Measurements from ENCODE around the gene DIS3L2.

The DIS3L2 gene

DNA sequence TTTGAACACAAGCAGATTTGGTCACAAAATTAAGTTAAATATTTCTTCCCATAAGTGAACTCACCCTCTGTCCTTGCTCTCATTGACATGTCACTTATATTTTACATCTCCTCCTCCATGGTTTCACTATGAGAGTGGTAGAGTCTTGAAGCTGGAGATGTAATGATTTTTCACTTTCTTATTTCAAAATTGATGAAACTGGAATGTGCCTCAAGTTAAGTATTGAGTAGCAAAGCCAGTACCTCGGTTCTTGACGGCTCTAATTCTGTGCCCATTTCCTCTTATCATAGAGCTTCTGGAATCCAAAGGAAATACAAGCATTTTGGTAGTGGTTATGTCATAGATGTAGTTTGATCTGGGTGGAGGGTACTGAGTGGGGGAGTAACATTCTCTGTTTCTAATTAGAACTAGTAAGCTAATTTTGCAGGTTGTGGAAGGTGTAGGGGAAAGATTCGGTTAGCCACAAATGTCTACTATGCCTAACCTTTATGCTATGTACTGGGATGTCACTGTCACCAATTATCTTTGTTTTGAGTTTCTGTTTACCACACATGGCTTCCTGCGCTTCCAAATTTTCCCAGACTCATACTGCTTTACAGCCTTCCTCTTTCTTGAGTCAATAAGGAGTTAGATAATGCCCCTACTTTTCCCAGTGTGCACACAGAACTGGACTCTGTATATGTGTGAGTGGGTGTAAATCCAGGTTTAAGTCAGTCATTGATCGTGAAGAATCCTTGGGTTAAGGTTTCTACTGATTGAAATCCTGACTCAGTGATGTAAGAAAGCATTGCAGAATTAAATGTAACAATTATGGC, 96.8 kb downstream of the DIS3L2 start:
- Mint-ChIP-seq H3K4me1 (peaks cover 17 to 20% of the 10 kb centered on the region in 2 donors), H3K9me3 (peaks cover 5 to 6% of the 10 kb centered on the region in 2 donors), H3K36me3 (peaks cover 15 to 27% of the 10 kb centered on the region in 2 donors), H3K27me3 (no peaks in the 10 kb centered on the region), H3K4me3 (no peak overlapping the region), H3K27ac (no peak overlapping the region)
- DNase-seq: no peak
- ATAC-seq (replicated peaks): peak in 1 of 2 donors; percentile 22

DNA sequence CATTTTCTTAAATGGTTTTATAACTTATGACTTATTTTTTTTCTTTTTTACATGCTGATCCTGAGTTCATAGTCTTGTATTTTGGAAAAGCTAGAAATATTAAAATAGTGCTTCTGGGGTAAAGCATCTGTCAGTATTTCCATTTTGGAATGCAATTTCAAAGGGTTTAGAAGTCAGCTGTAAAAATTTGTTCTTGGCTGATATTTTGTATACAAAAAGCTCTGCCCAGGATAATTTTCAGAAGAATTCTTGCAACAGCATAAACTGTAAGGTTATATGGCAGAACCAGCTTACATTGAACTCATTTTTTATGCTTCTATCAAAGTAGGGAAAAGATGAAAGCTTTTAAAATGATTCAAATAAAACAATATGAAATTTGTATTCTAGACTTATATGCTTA, 97.4 kb downstream of the DIS3L2 start:
- peaks cover 5 to 6% of the 10 kb centered on the region in 2 donors for H3K9me3 Mint-ChIP-seq
- no peak for DNase-seq
- H3K27me3 Mint-ChIP-seq: no peaks in the 10 kb centered on the region
- ATAC-seq (replicated peaks): no peak
- H3K4me3 Mint-ChIP-seq: no peak overlapping the region
- peaks cover 16 to 17% of the 10 kb centered on the region in 2 donors for H3K4me1 Mint-ChIP-seq
- H3K27ac Mint-ChIP-seq: no peak overlapping the region
- peaks cover 15 to 27% of the 10 kb centered on the region in 2 donors for H3K36me3 Mint-ChIP-seq

DNA sequence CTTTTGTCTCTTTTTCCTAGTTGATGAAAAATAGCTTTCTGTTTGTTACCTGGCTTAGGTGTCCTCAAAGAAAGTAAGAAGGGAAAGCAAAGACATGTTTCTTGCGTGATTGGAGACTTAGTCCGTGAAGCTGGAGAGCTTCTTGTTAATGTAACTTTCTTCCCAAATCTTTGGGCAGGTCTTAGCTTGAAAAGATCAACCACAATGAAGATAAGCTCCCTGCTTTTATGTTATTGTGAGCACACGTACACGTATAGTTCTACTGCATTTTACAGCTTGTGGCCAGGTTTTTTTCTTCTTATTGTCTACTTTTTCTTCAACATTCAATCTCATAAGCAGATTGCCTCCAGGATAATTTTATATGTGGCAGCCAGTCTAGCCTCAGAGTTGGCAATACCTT, 99.8 kb downstream of the DIS3L2 start:
- H3K27me3 Mint-ChIP-seq: no peaks in the 10 kb centered on the region
- H3K9me3 Mint-ChIP-seq: peaks cover 4 to 6% of the 10 kb centered on the region in 2 donors
- no peak overlapping the region for H3K27ac Mint-ChIP-seq
- peaks cover 16 to 17% of the 10 kb centered on the region in 2 donors for H3K4me1 Mint-ChIP-seq
- DNase-seq: no peak
- ATAC-seq (replicated peaks): no peak
- no peak overlapping the region for H3K4me3 Mint-ChIP-seq
- peaks cover 13 to 22% of the 10 kb centered on the region in 2 donors for H3K36me3 Mint-ChIP-seq

DNA sequence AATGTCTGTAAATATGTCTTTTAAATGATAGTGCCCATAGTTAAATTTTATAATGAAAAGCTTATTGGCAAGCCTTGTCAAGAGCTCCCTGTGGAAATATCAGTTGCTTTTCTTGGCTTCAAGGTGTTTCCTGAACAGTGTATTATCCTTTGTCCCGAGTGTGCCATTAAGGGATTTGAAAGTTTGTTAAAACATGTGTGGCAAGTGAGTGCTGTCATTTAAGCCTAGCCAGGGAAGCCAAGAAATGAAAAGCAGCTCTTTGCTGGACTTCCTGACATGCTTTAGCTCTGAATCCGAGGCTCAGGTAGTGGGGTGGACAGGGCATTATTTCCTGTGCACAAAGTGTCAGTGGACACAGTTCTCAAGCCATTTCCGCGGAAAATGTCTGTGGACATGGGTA, 111.5 kb downstream of the DIS3L2 start:
- ATAC-seq (replicated peaks) (no peak), DNase-seq (no peak)
- Mint-ChIP-seq H3K4me3 (no peak overlapping the region), H3K36me3 (peaks cover 0 to 10% of the 10 kb centered on the region in 2 donors), H3K27me3 (no peaks in the 10 kb centered on the region), H3K27ac (no peak overlapping the region), H3K4me1 (peaks cover 31 to 39% of the 10 kb centered on the region in 2 donors), H3K9me3 (no peaks in the 10 kb centered on the region)

DNA sequence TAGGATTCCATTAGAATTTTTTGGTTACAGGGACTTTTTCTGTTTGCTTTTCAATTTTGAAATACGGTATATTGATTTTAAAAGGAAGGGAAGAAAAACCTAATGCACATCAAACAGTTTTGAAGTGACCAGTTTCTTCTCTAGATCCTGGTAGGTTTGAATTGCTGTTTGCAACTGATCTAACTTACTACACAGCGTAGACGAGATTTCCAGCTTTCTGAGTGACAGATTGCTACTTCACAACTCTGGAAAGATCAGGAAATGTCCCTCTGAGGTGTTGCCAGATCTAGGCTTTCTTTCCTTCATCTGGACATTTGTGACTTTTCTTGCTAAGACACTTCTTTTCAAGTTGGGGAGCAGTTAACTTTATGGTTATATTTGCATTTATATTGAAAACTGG, 112.2 kb downstream of the DIS3L2 start:
- Mint-ChIP-seq H3K36me3 (peaks cover 0 to 10% of the 10 kb centered on the region in 2 donors), H3K9me3 (no peaks in the 10 kb centered on the region), H3K4me3 (no peak overlapping the region), H3K4me1 (peaks cover 32 to 42% of the 10 kb centered on the region in 2 donors), H3K27ac (no peak overlapping the region), H3K27me3 (no peaks in the 10 kb centered on the region)
- ATAC-seq (replicated peaks) (no peak), DNase-seq (no peak)

DNA sequence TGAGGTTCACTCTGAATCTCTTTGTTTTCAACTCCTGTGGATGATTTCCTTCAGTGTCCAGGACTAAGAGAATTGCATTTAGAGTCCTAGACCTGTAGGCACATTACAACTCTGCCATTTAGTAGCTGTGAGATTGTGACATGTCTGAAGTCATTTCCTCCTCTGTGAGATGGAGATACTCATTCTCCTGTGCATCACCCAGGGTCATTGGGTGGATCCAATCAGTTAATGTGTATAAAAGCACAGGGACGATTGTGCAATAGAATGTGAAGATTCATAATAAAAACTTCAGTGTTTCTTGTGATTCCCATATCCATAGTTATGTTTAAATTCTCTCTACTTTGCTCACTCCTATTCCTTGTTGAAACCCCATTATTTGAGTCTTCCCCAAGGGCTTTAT, 113.6 kb downstream of the DIS3L2 start:
- Mint-ChIP-seq H3K27me3 (no peaks in the 10 kb centered on the region), H3K36me3 (peaks cover 2 to 16% of the 10 kb centered on the region in 2 donors), H3K9me3 (no peaks in the 10 kb centered on the region), H3K4me1 (peaks cover 37 to 48% of the 10 kb centered on the region in 2 donors), H3K27ac (no peak overlapping the region), H3K4me3 (no peak overlapping the region)
- ATAC-seq (replicated peaks) (no peak), DNase-seq (no peak)

DNA sequence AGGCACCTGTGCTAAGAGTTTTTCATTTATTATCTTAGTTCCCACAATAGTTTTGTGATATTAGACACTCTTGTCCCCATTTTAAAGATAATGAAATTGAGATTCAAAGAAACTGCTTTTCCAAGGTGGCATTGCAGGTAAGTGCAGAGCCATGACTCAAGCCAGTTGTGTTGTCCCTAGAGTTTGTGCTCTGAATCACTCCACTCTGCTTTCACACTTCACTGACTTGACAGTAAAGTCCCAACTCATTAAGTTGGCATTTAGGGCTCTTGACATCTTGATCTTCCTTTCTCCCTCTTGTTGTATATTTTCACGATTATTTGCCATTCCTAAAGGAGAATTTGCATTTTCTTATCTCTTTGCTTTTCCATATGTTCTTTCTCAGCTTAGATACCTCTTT, 114.3 kb downstream of the DIS3L2 start:
- Mint-ChIP-seq H3K36me3 (peaks cover 2 to 17% of the 10 kb centered on the region in 2 donors), H3K4me3 (no peak overlapping the region), H3K4me1 (peaks cover 38 to 44% of the 10 kb centered on the region in 2 donors), H3K27me3 (no peaks in the 10 kb centered on the region), H3K9me3 (no peaks in the 10 kb centered on the region), H3K27ac (peak overlapping the region; percentile 4)
- DNase-seq: no peak
- ATAC-seq (replicated peaks): peak; percentile 70 to 87

DNA sequence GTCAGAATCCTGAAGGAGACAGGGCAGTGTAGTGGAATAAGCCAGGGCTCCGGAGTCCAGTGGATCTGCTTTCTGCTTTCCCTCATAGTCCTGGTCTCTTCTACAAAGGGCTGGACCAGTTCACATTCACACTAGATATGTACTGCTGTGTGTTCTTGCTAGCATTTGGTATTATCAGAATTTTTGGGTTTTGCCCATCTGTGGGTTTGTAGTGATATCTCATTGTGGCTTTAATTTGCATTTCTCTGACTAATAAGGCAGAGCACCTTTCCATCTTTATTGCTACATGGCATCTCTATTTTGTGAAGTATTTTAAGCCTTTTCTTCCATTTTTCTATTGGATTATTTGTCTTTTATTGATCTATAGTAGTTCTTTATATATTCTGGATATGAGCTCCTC, 114.8 kb downstream of the DIS3L2 start:
- peak overlapping the region; percentile 4 for H3K27ac Mint-ChIP-seq
- no peak overlapping the region for H3K4me3 Mint-ChIP-seq
- peaks cover 35 to 40% of the 10 kb centered on the region in 2 donors for H3K4me1 Mint-ChIP-seq
- H3K36me3 Mint-ChIP-seq: peaks cover 4 to 17% of the 10 kb centered on the region in 2 donors
- H3K9me3 Mint-ChIP-seq: no peaks in the 10 kb centered on the region
- ATAC-seq (replicated peaks): peak; percentile 59 to 69
- DNase-seq: no peak
- H3K27me3 Mint-ChIP-seq: no peaks in the 10 kb centered on the region

DNA sequence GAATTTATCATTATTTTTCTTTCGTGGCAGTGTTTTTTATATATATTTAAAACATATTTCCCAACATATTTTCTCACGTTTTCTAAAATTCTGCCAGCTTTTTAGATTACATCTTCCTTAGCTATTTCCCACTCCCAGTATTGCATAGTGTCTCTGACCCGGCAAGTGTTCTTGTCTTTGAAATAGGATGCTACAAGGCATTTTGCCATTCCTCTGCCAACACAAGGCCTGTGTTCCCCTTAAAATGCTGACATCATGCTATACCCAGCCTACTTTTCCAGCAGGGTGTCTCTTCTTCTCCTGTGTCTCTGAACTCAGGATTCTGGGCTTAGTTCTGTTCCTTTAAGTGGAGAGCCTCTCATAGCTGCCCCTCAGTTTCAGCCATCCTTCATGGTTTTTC, 115.2 kb downstream of the DIS3L2 start:
- no peak overlapping the region for H3K4me3 Mint-ChIP-seq
- H3K27ac Mint-ChIP-seq: no peak overlapping the region
- peaks cover 4 to 21% of the 10 kb centered on the region in 2 donors for H3K36me3 Mint-ChIP-seq
- H3K9me3 Mint-ChIP-seq: no peaks in the 10 kb centered on the region
- no peaks in the 10 kb centered on the region for H3K27me3 Mint-ChIP-seq
- ATAC-seq (replicated peaks): no peak
- peaks cover 33 to 36% of the 10 kb centered on the region in 2 donors for H3K4me1 Mint-ChIP-seq
- no peak for DNase-seq

DNA sequence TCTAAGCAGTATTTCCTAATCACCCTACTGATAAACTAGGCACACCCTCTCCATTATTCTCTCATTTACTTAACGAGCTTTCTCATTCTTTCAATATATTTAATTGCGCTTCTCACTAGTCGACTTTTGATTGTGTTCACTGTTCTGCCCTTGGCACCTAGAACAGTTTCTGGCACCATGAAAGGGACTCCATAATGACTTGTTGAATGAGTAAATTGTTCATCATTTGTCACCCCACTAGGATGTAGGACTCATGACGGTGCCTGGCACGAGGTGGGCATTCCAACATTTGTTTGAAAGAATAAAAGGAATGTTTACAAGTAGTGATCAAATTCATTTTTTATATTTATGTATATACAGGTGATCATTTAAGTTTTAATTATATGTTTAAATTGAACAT, 123.7 kb downstream of the DIS3L2 start:
- Mint-ChIP-seq H3K9me3 (peaks cover 4 to 5% of the 10 kb centered on the region in 2 donors), H3K4me1 (peaks cover 1 to 5% of the 10 kb centered on the region in 2 donors), H3K27me3 (no peaks in the 10 kb centered on the region), H3K27ac (no peak overlapping the region), H3K36me3 (peaks cover 31 to 43% of the 10 kb centered on the region in 2 donors), H3K4me3 (no peak overlapping the region)
- ATAC-seq (replicated peaks): no peak
- DNase-seq: no peak

DNA sequence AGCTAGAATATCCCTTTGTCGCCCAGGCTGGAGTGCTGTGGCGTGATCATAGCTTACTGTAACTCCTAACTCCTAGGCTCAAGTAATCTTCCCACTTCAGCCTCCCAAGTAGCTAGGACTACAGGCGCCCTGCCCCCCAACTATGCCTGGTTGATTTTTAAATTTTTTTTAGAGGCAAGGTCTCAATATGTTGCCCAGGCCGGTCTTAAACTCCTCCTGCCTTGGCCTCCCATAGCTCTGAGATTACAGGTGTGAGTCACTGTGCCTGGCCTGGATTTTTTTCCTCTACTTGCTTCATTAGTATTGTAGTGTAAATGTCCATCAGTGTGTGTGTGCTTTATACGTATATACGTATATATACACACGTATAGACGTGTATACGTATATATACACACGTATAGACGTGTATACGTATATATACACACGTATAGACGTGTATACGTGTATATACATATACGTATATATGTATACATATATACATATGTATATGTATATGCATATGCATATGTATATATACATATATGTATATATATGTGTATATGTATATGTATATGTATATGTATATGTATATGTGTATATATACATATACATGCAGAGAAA, 124.4 kb downstream of the DIS3L2 start:
- Mint-ChIP-seq H3K9me3 (peaks cover 4 to 5% of the 10 kb centered on the region in 2 donors), H3K4me3 (no peak overlapping the region), H3K36me3 (peaks cover 33 to 48% of the 10 kb centered on the region in 2 donors), H3K27me3 (no peaks in the 10 kb centered on the region), H3K27ac (no peak overlapping the region), H3K4me1 (peaks cover 0 to 6% of the 10 kb centered on the region in 2 donors)
- ATAC-seq (replicated peaks): no peak
- DNase-seq: no peak

DNA sequence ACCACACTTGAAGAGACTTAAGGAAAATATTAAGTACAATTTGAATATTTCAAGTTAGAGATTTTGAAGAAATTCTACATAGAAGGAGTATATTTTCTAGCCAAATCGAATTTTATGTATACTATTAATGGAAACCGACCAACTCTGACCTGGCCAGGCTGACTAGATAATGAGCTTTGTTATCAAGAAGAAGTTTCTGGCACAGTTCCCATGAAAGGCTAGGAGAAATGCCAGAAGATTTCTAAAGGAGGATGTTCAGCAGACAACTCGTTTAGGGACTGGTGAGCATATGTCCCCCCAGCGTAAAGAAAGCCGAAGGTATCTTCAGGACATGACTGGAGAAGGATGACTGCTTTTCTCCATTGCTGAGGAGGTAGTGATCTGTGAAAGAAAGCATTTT, 127.3 kb downstream of the DIS3L2 start:
- Mint-ChIP-seq H3K9me3 (peaks cover 0 to 8% of the 10 kb centered on the region in 2 donors), H3K4me3 (no peak overlapping the region), H3K27me3 (no peaks in the 10 kb centered on the region), H3K27ac (no peak overlapping the region), H3K36me3 (peaks cover 43 to 56% of the 10 kb centered on the region in 2 donors), H3K4me1 (peaks cover 0 to 4% of the 10 kb centered on the region in 2 donors)
- no peak for ATAC-seq (replicated peaks)
- no peak for DNase-seq

DNA sequence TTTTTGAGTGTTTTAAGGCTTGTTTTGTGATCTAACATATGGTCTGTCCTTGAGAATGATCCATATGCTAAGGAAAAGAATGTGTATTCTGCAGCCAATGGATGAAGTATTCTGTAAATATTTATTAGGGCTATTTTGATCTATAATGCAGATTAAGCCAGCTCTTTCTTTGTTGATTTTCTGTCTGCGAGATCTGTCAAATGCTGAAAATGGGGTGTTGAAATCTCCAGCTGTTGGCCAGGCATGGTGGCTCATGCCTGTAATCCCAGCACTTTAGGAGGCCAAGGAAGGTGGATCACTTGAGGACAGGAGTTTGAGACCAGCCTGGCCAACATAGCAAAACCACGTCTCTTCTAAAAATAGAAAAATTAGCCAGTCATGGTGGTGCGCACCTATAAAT, 132.7 kb downstream of the DIS3L2 start:
- H3K4me3 Mint-ChIP-seq: no peak overlapping the region
- ATAC-seq (replicated peaks) (no peak), DNase-seq (no peak)
- no peak overlapping the region for H3K27ac Mint-ChIP-seq
- H3K36me3 Mint-ChIP-seq: peaks cover 70 to 89% of the 10 kb centered on the region in 2 donors
- no peaks in the 10 kb centered on the region for H3K27me3 Mint-ChIP-seq
- H3K9me3 Mint-ChIP-seq: peaks cover 25 to 31% of the 10 kb centered on the region in 2 donors
- H3K4me1 Mint-ChIP-seq: peaks cover 0 to 2% of the 10 kb centered on the region in 2 donors

DNA sequence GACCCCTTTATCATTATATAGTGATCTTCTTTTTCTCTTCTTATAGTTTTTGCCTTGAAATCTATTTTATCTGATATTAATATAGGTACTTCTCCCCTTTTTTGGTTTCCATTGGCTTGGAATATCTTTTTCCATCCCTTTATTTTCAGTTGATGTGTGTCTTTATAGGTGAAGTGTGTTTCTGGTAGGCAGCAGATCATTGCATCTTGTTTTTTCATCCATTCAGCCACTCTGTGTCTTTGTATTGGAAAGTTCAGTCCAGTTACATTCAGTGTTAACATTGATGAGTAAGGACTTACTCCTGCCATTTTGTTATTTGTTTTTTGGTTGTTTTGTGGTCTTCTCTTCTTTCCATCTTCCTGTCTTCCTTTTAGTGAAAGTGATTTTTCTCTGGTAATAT, 133.4 kb downstream of the DIS3L2 start:
- Mint-ChIP-seq H3K36me3 (peaks cover 65 to 82% of the 10 kb centered on the region in 2 donors), H3K27me3 (no peaks in the 10 kb centered on the region), H3K9me3 (peaks cover 25 to 31% of the 10 kb centered on the region in 2 donors), H3K4me3 (no peak overlapping the region), H3K27ac (no peak overlapping the region), H3K4me1 (peaks cover 0 to 2% of the 10 kb centered on the region in 2 donors)
- ATAC-seq (replicated peaks): no peak
- no peak for DNase-seq

DNA sequence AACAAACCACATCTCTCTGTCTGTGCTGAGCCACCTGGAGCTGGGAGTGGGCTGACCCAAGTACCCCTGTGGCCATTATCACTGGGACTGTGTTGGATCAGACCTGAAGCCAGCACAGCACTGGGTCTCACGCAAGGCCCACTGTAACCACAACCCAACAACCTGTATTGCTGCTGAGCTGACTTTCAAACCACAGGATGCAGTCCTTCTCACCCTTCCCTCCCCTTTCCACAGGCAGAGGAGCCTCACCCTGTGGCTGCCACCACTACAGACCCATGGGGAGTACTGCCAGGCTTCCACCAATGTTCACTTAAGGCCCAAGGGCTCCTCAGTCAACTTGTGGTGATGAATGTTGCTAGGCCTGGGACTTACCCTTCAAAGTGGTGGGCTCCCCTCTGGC, 135.7 kb downstream of the DIS3L2 start:
- Mint-ChIP-seq H3K4me1 (peaks cover 4 to 5% of the 10 kb centered on the region in 2 donors), H3K27me3 (no peaks in the 10 kb centered on the region), H3K27ac (no peak overlapping the region), H3K36me3 (peaks cover 52 to 70% of the 10 kb centered on the region in 2 donors), H3K9me3 (peaks cover 21 to 31% of the 10 kb centered on the region in 2 donors), H3K4me3 (no peak overlapping the region)
- DNase-seq (no peak), ATAC-seq (replicated peaks) (no peak)
